H9 (cell line): Measurements from ENCODE around the gene MIAT. TPM values are rescaled to one million over a fixed set of nuclear protein-coding genes. Genes with fewer than 3 reads are reported as not detected.

Source experiments
- DNase-seq: peaks from one replicate; pipeline ENCODE4 v3.0.0-alpha.2; 2017
- H2AFZ ChIP-seq: one replicate; pipeline ENCODE4 v1.6.1; 2013; ENCODE audit warnings: mild to moderate bottlenecking, low read length, control low read depth, moderate library complexity
- H2AK5ac ChIP-seq: 2 replicates; pipeline ENCODE4 v1.6.1; 2013; ENCODE audit warnings: low read length, control low read depth, mixed read lengths; ENCODE audit not compliant: insufficient read length
- H2BK120ac ChIP-seq: one replicate; pipeline ENCODE4 v1.6.1; 2013; ENCODE audit warnings: low read depth, mild to moderate bottlenecking, low read length, control low read depth, inconsistent platforms; ENCODE audit not compliant: poor library complexity, severe bottlenecking
- H2BK12ac ChIP-seq: 2 replicates; pipeline ENCODE4 v1.6.1; 2013; ENCODE audit warnings: low read length, control low read depth, mixed read lengths, low read depth; ENCODE audit not compliant: insufficient read length
- H2BK15ac ChIP-seq: 2 replicates; pipeline ENCODE4 v1.6.1; 2013; ENCODE audit warnings: low read depth, low read length, control low read depth
- H2BK20ac ChIP-seq: one replicate; pipeline ENCODE4 v1.6.1; 2013; ENCODE audit warnings: low read depth, mild to moderate bottlenecking, low read length, control low read depth, inconsistent platforms; ENCODE audit not compliant: poor library complexity, severe bottlenecking
- H2BK5ac ChIP-seq: 2 replicates; pipeline ENCODE4 v1.6.1; 2013; ENCODE audit warnings: low read length, control low read depth, mixed read lengths; ENCODE audit not compliant: insufficient read length
- H3K14ac ChIP-seq: 2 replicates; pipeline ENCODE4 v1.6.1; 2013; ENCODE audit warnings: low read length, control low read depth; ENCODE audit not compliant: insufficient read depth
- H3K18ac ChIP-seq: 2 replicates; pipeline ENCODE4 v1.6.1; 2013; ENCODE audit warnings: low read depth, mild to moderate bottlenecking, mixed read lengths, low read length, control low read depth; ENCODE audit not compliant: insufficient read length
- H3K23ac ChIP-seq: 2 replicates; pipeline ENCODE4 v1.6.1; 2013; ENCODE audit warnings: low read length, control low read depth, mixed read lengths, low read depth; ENCODE audit not compliant: insufficient read length
- H3K23me2 ChIP-seq: 2 replicates; pipeline ENCODE4 v1.6.1; 2013; ENCODE audit warnings: low read depth, mild to moderate bottlenecking, mixed read lengths, low read length, control low read depth; ENCODE audit not compliant: insufficient read length, poor library complexity, severe bottlenecking
- H3K27ac ChIP-seq: 2 replicates; pipeline ENCODE4 v1.5.1; 2013; ENCODE audit warnings: low read length, control low read depth, mixed read lengths, low read depth; ENCODE audit not compliant: insufficient read length
- H3K27me3 ChIP-seq: 2 replicates; pipeline ENCODE4 v1.6.1; 2013; ENCODE audit warnings: low read length, control low read depth, inconsistent platforms; ENCODE audit not compliant: insufficient read depth
- H3K4ac ChIP-seq: 2 replicates; pipeline ENCODE4 v1.6.1; 2013; ENCODE audit warnings: low read depth, mild to moderate bottlenecking, control low read depth, inconsistent platforms, low read length, moderate library complexity
- H3K4me1 ChIP-seq: 2 replicates; pipeline ENCODE4 v1.6.1; 2013; ENCODE audit warnings: low read length, control low read depth, inconsistent platforms; ENCODE audit not compliant: insufficient read depth
- H3K4me2 ChIP-seq: 2 replicates; pipeline ENCODE4 v1.6.1; 2013; ENCODE audit warnings: low read length, control low read depth, mixed read lengths; ENCODE audit not compliant: insufficient read length, insufficient read depth
- H3K56ac ChIP-seq: 2 replicates; pipeline ENCODE4 v1.6.1; 2013; ENCODE audit warnings: low read depth, mild to moderate bottlenecking, mixed read lengths, low read length, control low read depth; ENCODE audit not compliant: insufficient read length
- H3K79me1 ChIP-seq: 2 replicates; pipeline ENCODE4 v1.6.1; 2013; ENCODE audit warnings: low read depth, mild to moderate bottlenecking, moderate library complexity, low read length, control low read depth, inconsistent platforms; ENCODE audit not compliant: insufficient read depth, poor library complexity, severe bottlenecking
- H3K79me2 ChIP-seq: 2 replicates; pipeline ENCODE4 v1.6.1; 2013; ENCODE audit warnings: low read length, control low read depth, inconsistent platforms; ENCODE audit not compliant: insufficient read depth
- H3K9ac ChIP-seq: 2 replicates; pipeline ENCODE4 v1.6.1; 2013; ENCODE audit warnings: low read length, control low read depth, mixed read lengths; ENCODE audit not compliant: insufficient read length; ENCODE audit errors: extremely low read depth
- H3K9me3 ChIP-seq: one replicate; pipeline ENCODE4 v1.6.1; 2013; ENCODE audit warnings: low read depth, low read length, inconsistent platforms; ENCODE audit not compliant: control insufficient read depth
- H3T11ph ChIP-seq: one replicate; pipeline ENCODE4 v1.6.1; 2013; ENCODE audit warnings: mild to moderate bottlenecking, low read length, control low read depth, inconsistent platforms
- H4K20me1 ChIP-seq: one replicate; pipeline ENCODE4 v1.6.1; 2013; ENCODE audit not compliant: control insufficient read depth, insufficient read length, insufficient read depth
- H4K5ac ChIP-seq: 2 replicates; pipeline ENCODE4 v1.6.1; 2013; ENCODE audit warnings: low read depth, mild to moderate bottlenecking, mixed read lengths, low read length, control low read depth; ENCODE audit not compliant: insufficient read length
- H4K8ac ChIP-seq: replicated peaks from 2 replicates; pipeline ENCODE4 v1.6.1; 2013; ENCODE audit warnings: low read length, control low read depth, mixed read lengths, low read depth; ENCODE audit not compliant: insufficient read length
- H4K91ac ChIP-seq: 2 replicates; pipeline ENCODE4 v1.6.1; 2013; ENCODE audit warnings: low read depth, mild to moderate bottlenecking, moderate library complexity, mixed read lengths, low read length, control low read depth; ENCODE audit not compliant: insufficient read length
- H3K27ac Mint-ChIP-seq, 3 experiments: 2 replicates in 2 of 3; 3 replicates in 1 of 3; pipeline ENCODE4 v1.8.0; 2020 to 2021; ENCODE audit warnings: mixed read lengths in 3 of 3, mild to moderate bottlenecking in 1 of 3, moderate library complexity in 1 of 3
- H3K27me3 Mint-ChIP-seq: 2 replicates; pipeline ENCODE4 v1.8.0; 2021; ENCODE audit warnings: low read depth, mild to moderate bottlenecking, moderate library complexity, mixed read lengths
- H3K36me3 Mint-ChIP-seq, 3 experiments: 2 replicates in 2 of 3; 3 replicates in 1 of 3; pipeline ENCODE4 v1.8.0; 2020 to 2021; ENCODE audit warnings: low read depth in 3 of 3, mixed read lengths in 3 of 3; ENCODE audit not compliant: insufficient read depth in 1 of 3
- H3K4me1 Mint-ChIP-seq, 2 experiments: 2 replicates each; pipeline ENCODE4 v1.8.0; 2020; ENCODE audit warnings: mixed read lengths in 2 of 2
- H3K4me3 Mint-ChIP-seq, 2 experiments: 2 replicates in 1 of 2; 3 replicates in 1 of 2; pipeline ENCODE4 v1.8.0; 2020 to 2021; ENCODE audit warnings: mild to moderate bottlenecking in 2 of 2, mixed read lengths in 2 of 2, moderate library complexity in 1 of 2
- H3K9me3 Mint-ChIP-seq, 2 experiments: 2 replicates in 1 of 2; 3 replicates in 1 of 2; pipeline ENCODE4 v1.8.0; 2020; ENCODE audit warnings: mild to moderate bottlenecking in 2 of 2, mixed read lengths in 2 of 2, moderate library complexity in 1 of 2
- WGBS: extraction: QIAGEN DNeasy Blood & Tissue Kit; methylation state at CpG from one replicate; pipeline ENCODE4 v1.1.7; 2013; ENCODE audit warnings: missing lambda C conversion rate, low lambda C conversion rate, mixed read lengths; ENCODE audit not compliant: insufficient read length; ENCODE audit errors: extremely low coverage; 5-methylcytosine and 5-hydroxymethylcytosine counted together
- total RNA-seq: library from RNA; stranded (reverse); gene quantifications from 2 replicates; pipeline ENCODE4 v1.2.1, GENCODE V29; 2021
- TF ChIP-seq, protein P1 (sequence below): fragments of 200-600 bp; sonication (generic); conservative IDR thresholded peaks from 3 replicates; pipeline ENCODE4 v1.8.0; 2021; ENCODE audit warnings: antibody characterized with exemption, mild to moderate bottlenecking

MIAT gene
- total RNA-seq, 1 experiment from 2014 or later = 85.6 TPM

DNA sequence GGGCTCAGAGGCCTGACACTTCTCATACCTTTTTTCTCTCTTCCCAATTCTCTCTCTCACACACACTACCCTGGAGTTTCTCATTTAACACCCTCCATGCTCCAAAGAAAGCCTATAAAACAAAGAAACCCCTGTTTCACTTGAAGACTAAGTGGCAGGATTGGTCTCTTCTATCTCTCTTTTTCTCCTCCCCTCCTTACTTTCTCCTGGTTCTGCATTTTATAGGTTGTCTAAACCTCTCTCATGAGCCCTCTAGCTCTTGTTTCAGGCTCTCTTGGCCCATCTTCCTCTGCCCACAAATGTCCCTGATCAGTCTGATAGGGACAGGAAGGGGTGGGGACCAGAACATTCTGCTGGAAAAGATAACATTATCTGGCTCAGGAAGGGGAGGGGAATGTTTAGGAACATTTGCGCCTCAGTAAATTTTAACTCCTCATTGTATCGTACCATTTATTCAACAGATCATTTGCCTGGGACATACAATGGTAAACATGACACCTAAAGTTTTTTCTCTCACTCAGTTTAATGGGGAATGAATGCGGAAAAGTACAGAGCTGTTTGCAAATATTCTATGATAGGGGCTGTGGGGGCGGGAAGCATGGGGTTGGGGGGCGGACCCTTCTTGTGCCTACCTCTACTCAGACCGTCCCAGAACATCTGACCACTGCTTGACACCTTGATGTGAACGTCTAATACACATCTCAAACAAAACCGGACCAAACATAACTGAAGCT lies 24.8 kb upstream of the MIAT start:
- no peaks in the 10 kb centered on the region for H3K9me3 Mint-ChIP-seq
- no peak overlapping the region for H2BK120ac ChIP-seq
- H3K79me1 ChIP-seq = no peaks in the 10 kb centered on the region
- H2BK20ac ChIP-seq = no peak overlapping the region
- H3K18ac ChIP-seq = no peak overlapping the region
- no peaks in the 10 kb centered on the region for H3K27me3 ChIP-seq
- no peak overlapping the region for H4K5ac ChIP-seq
- no peaks in the 10 kb centered on the region; the same call in 1 of the 2 replicates for H3K4me1 ChIP-seq
- no peak overlapping the region for H2BK12ac ChIP-seq
- TF ChIP-seq, protein P1, sequence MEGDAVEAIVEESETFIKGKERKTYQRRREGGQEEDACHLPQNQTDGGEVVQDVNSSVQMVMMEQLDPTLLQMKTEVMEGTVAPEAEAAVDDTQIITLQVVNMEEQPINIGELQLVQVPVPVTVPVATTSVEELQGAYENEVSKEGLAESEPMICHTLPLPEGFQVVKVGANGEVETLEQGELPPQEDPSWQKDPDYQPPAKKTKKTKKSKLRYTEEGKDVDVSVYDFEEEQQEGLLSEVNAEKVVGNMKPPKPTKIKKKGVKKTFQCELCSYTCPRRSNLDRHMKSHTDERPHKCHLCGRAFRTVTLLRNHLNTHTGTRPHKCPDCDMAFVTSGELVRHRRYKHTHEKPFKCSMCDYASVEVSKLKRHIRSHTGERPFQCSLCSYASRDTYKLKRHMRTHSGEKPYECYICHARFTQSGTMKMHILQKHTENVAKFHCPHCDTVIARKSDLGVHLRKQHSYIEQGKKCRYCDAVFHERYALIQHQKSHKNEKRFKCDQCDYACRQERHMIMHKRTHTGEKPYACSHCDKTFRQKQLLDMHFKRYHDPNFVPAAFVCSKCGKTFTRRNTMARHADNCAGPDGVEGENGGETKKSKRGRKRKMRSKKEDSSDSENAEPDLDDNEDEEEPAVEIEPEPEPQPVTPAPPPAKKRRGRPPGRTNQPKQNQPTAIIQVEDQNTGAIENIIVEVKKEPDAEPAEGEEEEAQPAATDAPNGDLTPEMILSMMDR = no peak
- H2AK5ac ChIP-seq = no peak overlapping the region
- H4K20me1 ChIP-seq = no peaks in the 10 kb centered on the region
- peaks cover 10 to 14% of the 10 kb centered on the region in 2 experiments for H3K4me1 Mint-ChIP-seq
- H2BK15ac ChIP-seq = no peak overlapping the region
- peaks cover 2% of the 10 kb centered on the region for H3K27me3 Mint-ChIP-seq
- H3K56ac ChIP-seq = no peak overlapping the region
- no peak overlapping the region for H3K23ac ChIP-seq
- no peaks in the 10 kb centered on the region for H3K23me2 ChIP-seq
- H3K9me3 ChIP-seq = no peaks in the 10 kb centered on the region
- no peak overlapping the region for H3K4me3 Mint-ChIP-seq
- no peak overlapping the region for H3K4ac ChIP-seq
- no peak overlapping the region for H2BK5ac ChIP-seq
- H3K36me3 Mint-ChIP-seq = no peaks in the 10 kb centered on the region; a peak in 1 of 7 replicates
- no peak overlapping the region for H2AFZ ChIP-seq
- DNase-seq = no peak
- H3K14ac ChIP-seq = no peak overlapping the region
- peak overlapping the region in 1 of 3 experiments; percentile 18; a peak in 1 of 7 replicates for H3K27ac Mint-ChIP-seq
- no peak overlapping the region for H3T11ph ChIP-seq
- H3K4me2 ChIP-seq = no peak overlapping the region
- no peak overlapping the region for H4K91ac ChIP-seq
- WGBS = no CpG with 5 or more reads among the region's 8 CpGs
- H4K8ac ChIP-seq = no peak overlapping the region
- H3K9ac ChIP-seq = no peak overlapping the region
- no peak overlapping the region for H3K27ac ChIP-seq
- H3K79me2 ChIP-seq = no peaks in the 10 kb centered on the region
